HG02759 (cell line): ENCODE measurements around the gene BRD2.

Experiments
- ATAC-seq: cut with Tn5 transposase; IDR thresholded peaks from one replicate; pipeline ENCODE4 v1.9.1; 2021; ENCODE audit warnings: mild to moderate bottlenecking, moderate library complexity; ENCODE audit not compliant: unreplicated experiment

The BRD2 gene

GRCh38 chr6:32984622-32985389, 16.4 kb downstream of the BRD2 start:
- ATAC-seq = no peak

- ATAC-seq = no peak
These were observed 21.0 kb downstream of the BRD2 start for GRCh38 chr6:32989368-32989767.

GRCh38 chr6:32991972-32992371, 23.6 kb downstream of the BRD2 start:
- ATAC-seq = no peak

- ATAC-seq = no peak
These were observed 25.1 kb downstream of the BRD2 start for GRCh38 chr6:32993363-32993973.

- no peak for ATAC-seq
These were observed 27.1 kb downstream of the BRD2 start for GRCh38 chr6:32995448-32995847.

- ATAC-seq = no peak
These were observed 31.7 kb downstream of the BRD2 start for GRCh38 chr6:33000055-33000454.

- no peak for ATAC-seq
These were observed 33.3 kb downstream of the BRD2 start for GRCh38 chr6:33001685-33002084.

- no peak for ATAC-seq
These were observed 36.5 kb downstream of the BRD2 start for GRCh38 chr6:33004940-33005339.

- no peak for ATAC-seq
These were observed 39.5 kb downstream of the BRD2 start for GRCh38 chr6:33007831-33008400.

GRCh38 chr6:33008944-33009861, 40.8 kb downstream of the BRD2 start, which contains the start of gene HLA-DOA:
HLA-DOA (minus strand) TSS chr6:33009591.
- peak; percentile 89 for ATAC-seq

- no peak for ATAC-seq
These were observed 42.0 kb downstream of the BRD2 start for GRCh38 chr6:33010356-33010755.

- ATAC-seq = no peak
These were observed 45.2 kb downstream of the BRD2 start for GRCh38 chr6:33013608-33014007.

GRCh38 chr6:33014841-33015634, 46.6 kb downstream of the BRD2 start:
- no peak for ATAC-seq

- no peak for ATAC-seq
These were observed 47.4 kb downstream of the BRD2 start for GRCh38 chr6:33015798-33016197.

- no peak for ATAC-seq
These were observed 48.6 kb downstream of the BRD2 start for GRCh38 chr6:33017018-33017417.

- no peak for ATAC-seq
These were observed 49.4 kb downstream of the BRD2 start for GRCh38 chr6:33017694-33018353.

GRCh38 chr6:33018418-33018817, 50.0 kb downstream of the BRD2 start:
- ATAC-seq = no peak

GRCh38 chr6:33018904-33019303, 50.5 kb downstream of the BRD2 start:
- peak; percentile 82 for ATAC-seq

- ATAC-seq = peak; percentile 10
These were observed 51.0 kb downstream of the BRD2 start for GRCh38 chr6:33019372-33019771.

- ATAC-seq = no peak
These were observed 53.5 kb downstream of the BRD2 start for GRCh38 chr6:33021917-33022316.
